HL-60 (cell line): Measurements from ENCODE around the gene SDK1.

Source experiments
- DNase-seq, 2 experiments: peaks; one replicate each; pipeline ENCODE4 v3.0.0-alpha.2; 2010 to 2020; ENCODE audit warnings: low read depth in 1 of 2, low spot score in 1 of 2
- H3K27ac ChIP-seq: fragments of 250-450 bp; sonication (Bioruptor Pico); replicated peaks from 2 replicates; pipeline ENCODE4 v1.5.1; 2020; ENCODE audit warnings: mild to moderate bottlenecking, moderate library complexity
- H3K27me3 ChIP-seq: fragments of 250-450 bp; sonication (Bioruptor Pico); 2 replicates; pipeline ENCODE4 v1.5.1; 2021; ENCODE audit warnings: mild to moderate bottlenecking, moderate library complexity; ENCODE audit not compliant: insufficient read depth, poor library complexity, severe bottlenecking
- H3K4me3 ChIP-seq: replicated peaks from 2 replicates; pipeline ENCODE4 v1.5.1; 2011; ENCODE audit warnings: mild to moderate bottlenecking, control low read depth, low read length; ENCODE audit not compliant: insufficient read depth
- GABPA ChIP-seq: IDR thresholded peaks from 2 replicates; pipeline ENCODE4 v1.6.1; 2012; ENCODE audit warnings: low read depth
- POLR2AphosphoS5 ChIP-seq: IDR thresholded peaks from 2 replicates; pipeline ENCODE4 v1.6.1; 2012; ENCODE audit warnings: low read depth
- SPI1 ChIP-seq: IDR thresholded peaks from 2 replicates; pipeline ENCODE4 v1.6.1; 2012; ENCODE audit warnings: low read depth, mild to moderate bottlenecking, borderline replicate concordance
- TF ChIP-seq, protein P1 (sequence below): IDR thresholded peaks from one replicate; pipeline ENCODE4 v1.5.1; 2011; ENCODE audit warnings: low read length, control low read depth, inconsistent platforms; ENCODE audit not compliant: insufficient read depth
- TF ChIP-seq, protein P2 (sequence below): IDR thresholded peaks from 2 replicates; pipeline ENCODE4 v1.6.1; 2012; ENCODE audit warnings: low read depth; ENCODE audit not compliant: insufficient replicate concordance

SDK1 gene

DNA sequence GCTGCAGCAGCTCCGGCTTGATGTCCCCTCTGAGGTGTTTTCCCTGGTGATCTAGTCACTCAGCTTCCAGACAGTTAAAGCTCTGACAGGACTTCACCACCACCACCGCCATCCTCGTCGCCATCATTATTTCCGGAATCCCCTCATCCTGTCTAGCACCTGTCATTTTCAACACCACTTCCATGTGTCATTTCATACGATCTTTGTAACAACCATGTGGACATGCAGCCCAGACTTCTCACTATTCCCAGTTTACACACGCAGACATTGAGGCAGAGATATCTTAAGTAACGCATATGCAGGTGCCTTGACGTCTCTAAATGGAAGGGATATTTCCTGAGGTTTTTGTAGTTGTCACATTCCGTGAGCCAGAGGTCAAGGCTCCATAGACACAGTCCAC lies 850.5 kb downstream of the SDK1 start:
- Histone ChIP-seq H3K27me3 (no peaks in the 10 kb centered on the region), H3K27ac (no peak overlapping the region), H3K4me3 (no peak overlapping the region)
- TF ChIP-seq GABPA (no peak), POLR2AphosphoS5 (no peak), SPI1 (no peak)
- TF ChIP-seq, protein P1, sequence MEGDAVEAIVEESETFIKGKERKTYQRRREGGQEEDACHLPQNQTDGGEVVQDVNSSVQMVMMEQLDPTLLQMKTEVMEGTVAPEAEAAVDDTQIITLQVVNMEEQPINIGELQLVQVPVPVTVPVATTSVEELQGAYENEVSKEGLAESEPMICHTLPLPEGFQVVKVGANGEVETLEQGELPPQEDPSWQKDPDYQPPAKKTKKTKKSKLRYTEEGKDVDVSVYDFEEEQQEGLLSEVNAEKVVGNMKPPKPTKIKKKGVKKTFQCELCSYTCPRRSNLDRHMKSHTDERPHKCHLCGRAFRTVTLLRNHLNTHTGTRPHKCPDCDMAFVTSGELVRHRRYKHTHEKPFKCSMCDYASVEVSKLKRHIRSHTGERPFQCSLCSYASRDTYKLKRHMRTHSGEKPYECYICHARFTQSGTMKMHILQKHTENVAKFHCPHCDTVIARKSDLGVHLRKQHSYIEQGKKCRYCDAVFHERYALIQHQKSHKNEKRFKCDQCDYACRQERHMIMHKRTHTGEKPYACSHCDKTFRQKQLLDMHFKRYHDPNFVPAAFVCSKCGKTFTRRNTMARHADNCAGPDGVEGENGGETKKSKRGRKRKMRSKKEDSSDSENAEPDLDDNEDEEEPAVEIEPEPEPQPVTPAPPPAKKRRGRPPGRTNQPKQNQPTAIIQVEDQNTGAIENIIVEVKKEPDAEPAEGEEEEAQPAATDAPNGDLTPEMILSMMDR: no peak
- DNase-seq: no peak

DNA sequence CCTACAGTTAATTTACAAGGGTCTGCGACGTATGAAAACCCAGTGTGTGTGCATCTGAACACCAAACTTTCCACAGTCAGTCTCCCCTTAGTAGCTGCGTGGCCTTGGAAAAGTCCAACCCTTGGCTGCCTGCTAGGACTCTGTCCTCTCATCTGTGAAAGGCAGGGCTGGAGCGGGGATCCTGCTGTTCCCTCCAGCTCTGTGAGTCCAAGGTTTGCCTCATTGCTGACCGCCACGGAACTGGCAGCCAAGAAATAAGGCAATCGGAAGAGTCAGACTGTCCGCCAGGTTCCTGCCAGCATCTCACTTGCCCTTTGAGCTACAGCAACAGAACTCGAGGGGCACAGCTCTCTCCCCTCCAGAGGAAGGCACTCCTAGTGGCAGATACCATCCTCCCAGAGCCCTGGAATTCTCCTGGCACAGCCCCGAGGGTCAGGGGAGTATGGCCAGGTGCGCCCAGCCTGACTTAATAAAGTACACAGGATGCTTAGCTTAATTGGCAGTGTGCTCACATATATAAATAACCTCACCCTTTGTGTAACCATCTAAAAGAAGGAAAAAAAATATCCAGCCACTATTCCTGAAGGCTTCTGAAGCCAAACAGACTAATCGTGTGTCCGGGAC lies 851.0 kb downstream of the SDK1 start:
- Histone ChIP-seq H3K27ac (no peak overlapping the region), H3K27me3 (no peaks in the 10 kb centered on the region)
- DNase-seq: no peak

DNA sequence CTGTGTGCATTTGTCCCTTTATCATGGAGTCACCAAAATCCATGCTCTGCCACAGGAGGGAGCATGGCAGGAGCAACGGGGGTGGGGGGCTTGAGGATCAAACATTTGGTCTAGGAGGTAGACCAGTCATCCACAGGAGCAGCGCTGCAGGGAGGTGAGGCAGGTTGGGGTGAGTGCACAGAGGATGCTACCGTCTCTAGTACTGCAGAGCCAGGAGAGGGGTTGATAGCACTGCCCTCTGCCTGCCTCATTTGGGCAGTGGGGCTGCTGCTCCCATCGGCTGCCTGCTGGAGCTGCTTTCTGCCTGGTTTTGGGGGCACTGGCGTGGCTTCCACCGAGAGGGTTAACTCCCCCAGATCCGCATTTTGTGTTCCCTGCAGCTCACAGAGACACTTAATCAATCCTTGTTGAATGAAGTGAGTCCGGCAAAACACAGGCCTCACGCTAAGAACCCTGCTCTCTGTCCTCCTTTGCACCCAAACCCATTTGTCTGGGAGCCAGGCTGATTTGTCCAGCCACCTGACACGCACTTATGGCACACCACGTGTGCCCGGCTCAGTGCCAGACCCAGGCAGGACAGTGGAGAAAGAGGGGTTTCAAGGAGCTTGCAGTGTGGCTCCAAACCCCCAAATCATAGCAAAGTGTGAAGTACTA lies 854.0 kb downstream of the SDK1 start:
- H3K4me3 ChIP-seq: no peak overlapping the region
- H3K27ac ChIP-seq: no peak overlapping the region
- no peak for DNase-seq
- TF ChIP-seq, protein P1: no peak
- TF ChIP-seq, protein P2, sequence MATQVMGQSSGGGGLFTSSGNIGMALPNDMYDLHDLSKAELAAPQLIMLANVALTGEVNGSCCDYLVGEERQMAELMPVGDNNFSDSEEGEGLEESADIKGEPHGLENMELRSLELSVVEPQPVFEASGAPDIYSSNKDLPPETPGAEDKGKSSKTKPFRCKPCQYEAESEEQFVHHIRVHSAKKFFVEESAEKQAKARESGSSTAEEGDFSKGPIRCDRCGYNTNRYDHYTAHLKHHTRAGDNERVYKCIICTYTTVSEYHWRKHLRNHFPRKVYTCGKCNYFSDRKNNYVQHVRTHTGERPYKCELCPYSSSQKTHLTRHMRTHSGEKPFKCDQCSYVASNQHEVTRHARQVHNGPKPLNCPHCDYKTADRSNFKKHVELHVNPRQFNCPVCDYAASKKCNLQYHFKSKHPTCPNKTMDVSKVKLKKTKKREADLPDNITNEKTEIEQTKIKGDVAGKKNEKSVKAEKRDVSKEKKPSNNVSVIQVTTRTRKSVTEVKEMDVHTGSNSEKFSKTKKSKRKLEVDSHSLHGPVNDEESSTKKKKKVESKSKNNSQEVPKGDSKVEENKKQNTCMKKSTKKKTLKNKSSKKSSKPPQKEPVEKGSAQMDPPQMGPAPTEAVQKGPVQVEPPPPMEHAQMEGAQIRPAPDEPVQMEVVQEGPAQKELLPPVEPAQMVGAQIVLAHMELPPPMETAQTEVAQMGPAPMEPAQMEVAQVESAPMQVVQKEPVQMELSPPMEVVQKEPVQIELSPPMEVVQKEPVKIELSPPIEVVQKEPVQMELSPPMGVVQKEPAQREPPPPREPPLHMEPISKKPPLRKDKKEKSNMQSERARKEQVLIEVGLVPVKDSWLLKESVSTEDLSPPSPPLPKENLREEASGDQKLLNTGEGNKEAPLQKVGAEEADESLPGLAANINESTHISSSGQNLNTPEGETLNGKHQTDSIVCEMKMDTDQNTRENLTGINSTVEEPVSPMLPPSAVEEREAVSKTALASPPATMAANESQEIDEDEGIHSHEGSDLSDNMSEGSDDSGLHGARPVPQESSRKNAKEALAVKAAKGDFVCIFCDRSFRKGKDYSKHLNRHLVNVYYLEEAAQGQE: no peak
- no peak for TF ChIP-seq POLR2AphosphoS5
- TF ChIP-seq GABPA: no peak
- no peak for TF ChIP-seq SPI1
- H3K27me3 ChIP-seq: no peaks in the 10 kb centered on the region

More for the DNA sequence above, 851.0 kb downstream of the SDK1 start:
- no peak for TF ChIP-seq POLR2AphosphoS5
- no peak for TF ChIP-seq GABPA
- TF ChIP-seq, protein P1: no peak
- TF ChIP-seq SPI1: no peak
- TF ChIP-seq, protein P2: no peak
- no peak overlapping the region for H3K4me3 ChIP-seq

DNA sequence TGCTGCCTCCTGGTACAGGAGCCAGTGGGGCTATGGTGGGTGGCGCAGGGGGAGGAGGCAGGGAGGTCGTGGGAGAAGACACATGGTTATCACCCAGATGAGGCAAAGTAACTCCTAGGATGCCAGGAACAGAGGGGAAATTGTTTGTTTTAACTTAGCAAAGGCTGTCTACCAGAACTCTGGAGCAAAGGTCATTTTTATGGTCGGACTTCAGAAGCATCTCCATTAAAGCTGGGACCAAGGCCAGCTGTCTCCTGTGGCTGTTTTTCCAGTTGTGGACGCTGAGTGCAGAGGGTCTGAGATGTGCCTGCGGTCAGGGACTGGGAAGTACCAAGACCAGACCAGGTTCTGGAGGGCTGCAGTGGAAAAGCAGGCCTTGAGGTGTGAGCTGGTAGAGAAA lies 855.1 kb downstream of the SDK1 start:
- no peak for TF ChIP-seq GABPA
- TF ChIP-seq, protein P1: no peak
- TF ChIP-seq SPI1: no peak
- no peak for TF ChIP-seq POLR2AphosphoS5
- Histone ChIP-seq H3K27ac (no peak overlapping the region), H3K4me3 (no peak overlapping the region), H3K27me3 (no peaks in the 10 kb centered on the region)
- DNase-seq: no peak
